ENCODE measurements around the gene ANKRD53.
"Not testable (repeated sequence)": the region's sequence is repeated elsewhere in the genome, so short reads cannot be mapped to it uniquely, and the experiment has no call there.

ANKRD53 gene

DNA sequence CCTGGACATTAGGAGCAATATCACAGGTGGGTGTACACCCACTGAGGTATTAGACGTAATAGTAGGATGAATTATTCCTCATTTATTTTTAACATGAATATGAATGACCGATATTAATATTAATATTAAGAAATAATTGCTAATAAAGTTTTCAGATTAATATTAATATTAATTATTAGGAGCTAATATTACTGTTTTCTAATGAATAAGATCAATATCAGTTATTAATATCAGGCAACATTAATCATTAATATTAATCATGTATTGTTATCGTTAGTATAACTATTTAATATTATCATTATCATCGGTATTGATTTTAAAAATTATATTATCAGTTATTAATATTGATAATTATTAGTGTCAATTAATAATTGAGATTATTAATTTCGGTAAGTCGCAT is 41.6 kb downstream of the ANKRD53 start:
- not testable (repeated sequence) for DNase-seq

DNA sequence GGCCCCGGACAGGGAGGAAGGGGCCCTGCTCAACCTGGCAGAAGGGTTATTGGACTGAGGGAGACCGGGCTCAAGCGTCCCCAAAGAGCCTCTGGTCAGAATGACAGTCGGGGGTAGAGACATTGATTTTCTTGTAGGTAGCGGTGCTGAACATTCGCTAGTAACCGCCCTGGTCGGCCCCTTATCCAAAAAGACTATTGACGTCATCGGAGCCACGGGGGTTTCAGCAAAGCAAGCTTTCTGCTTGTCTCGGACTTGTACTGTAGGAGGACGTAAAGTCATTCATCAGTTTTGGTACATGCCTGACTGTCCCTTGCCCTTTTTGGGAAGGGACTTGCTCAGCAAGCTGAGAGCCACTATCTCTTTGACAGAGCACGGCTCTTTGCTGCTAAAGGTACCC is 43.0 kb downstream of the ANKRD53 start:
- DNase-seq = not testable (repeated sequence)

DNA sequence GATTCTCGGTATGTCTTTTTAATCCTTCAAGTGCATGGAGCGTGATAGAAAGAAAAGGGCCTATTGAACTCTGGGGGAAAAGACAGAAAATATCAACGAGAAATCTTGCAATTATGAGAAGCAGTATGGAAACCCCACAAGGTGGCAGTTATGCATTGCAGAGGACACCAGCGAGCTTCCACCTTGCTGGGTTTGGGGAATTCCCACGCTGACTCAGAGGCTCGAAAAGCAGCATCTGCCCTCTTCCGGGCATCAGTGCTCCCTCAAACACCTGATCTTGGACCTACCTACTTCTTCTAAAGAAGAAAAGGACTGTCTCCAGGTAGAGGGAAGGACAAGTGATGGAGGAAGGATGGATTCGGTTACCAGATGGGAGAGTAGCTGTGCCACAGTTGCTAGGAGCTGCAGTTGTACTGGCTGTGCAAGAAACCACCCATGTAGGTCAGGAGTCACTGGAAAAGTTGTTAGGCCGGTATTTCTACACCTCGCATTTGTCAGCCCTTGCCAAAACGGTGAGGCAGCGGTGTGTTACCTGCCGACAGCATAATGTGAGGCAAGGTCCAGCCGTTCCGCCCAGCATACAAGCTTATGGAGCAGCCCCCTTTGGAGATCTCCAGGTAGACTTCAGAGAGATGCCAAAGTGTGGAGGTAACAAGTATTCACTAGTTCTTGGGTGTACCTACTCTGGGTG is 45.3 kb downstream of the ANKRD53 start:
- DNase-seq = peak in 1 of 2 donors; percentile 11

All from inflammatory macrophage treated with lipopolysaccharide for 1 hour (primary cell).